NCI-H1436 (cell line): ENCODE results near the gene PLCG2.
"Not testable (repeated sequence)": the region's sequence is repeated elsewhere in the genome, so short reads cannot be mapped to it uniquely, and the experiment has no call there.

Source experiments
- DNase-seq: peaks from one replicate; lab custom pipeline; 2025; lab: John Stamatoyannopoulos, UW

Gene PLCG2

DNA sequence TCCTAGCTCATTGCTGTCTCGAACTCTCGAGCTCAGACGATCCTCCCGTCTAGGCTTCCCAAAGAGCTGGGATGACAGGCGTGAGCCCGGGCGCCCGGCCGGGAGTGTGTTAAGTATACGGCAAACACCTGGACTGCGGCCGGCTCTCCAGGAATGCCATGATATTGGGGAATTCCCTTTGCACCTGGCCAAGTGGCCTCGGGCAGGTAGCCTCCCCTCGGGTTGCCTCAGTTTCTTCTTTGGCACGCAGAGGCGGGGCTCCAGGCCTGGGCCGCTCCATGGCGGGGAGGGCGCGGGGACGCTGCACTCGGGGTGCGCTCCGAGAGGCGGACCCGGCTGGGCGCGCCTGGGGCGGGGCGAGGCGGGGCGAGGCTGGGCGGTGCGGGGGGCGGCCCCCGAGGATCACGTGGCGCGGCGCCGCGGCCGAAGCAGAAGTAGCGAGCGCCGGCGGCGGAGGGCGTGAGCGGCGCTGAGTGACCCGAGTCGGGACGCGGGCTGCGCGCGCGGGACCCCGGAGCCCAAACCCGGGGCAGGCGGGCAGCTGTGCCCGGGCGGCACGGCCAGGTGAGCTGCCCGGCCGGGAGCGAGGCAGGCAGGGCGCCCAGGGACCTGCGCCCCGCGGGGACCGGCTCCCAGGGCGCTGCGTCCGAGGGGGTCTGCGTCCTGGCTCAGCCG is at the start of gene PLCG2:
PLCG2 (plus strand) TSS at position 431 of the 675 bp plus-strand sequence. CDS start 6,699 bp downstream, outside the sequence.
- peak; percentile 18 for DNase-seq

DNA sequence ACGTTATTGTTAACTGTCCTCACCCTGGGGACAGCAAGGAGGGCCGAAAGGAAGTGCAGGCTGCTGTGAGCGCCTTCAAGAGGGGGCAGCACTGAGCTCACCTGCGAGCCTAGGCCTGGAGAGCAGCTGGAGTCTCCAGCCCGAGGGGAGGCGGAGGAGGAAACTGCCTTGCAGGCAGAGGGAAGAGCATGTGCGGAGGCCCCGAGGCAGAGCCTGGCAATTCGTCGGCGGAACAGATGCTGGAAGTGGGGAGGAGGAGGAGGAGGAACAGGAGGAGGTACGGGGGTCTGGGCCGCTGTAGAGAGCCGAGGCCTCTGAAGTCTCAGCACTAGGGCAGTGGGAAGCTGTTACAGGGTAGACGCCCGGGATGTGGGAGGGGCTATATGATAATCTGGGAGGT is 49.6 kb upstream of the PLCG2 start:
- peak; percentile 29 for DNase-seq

DNA sequence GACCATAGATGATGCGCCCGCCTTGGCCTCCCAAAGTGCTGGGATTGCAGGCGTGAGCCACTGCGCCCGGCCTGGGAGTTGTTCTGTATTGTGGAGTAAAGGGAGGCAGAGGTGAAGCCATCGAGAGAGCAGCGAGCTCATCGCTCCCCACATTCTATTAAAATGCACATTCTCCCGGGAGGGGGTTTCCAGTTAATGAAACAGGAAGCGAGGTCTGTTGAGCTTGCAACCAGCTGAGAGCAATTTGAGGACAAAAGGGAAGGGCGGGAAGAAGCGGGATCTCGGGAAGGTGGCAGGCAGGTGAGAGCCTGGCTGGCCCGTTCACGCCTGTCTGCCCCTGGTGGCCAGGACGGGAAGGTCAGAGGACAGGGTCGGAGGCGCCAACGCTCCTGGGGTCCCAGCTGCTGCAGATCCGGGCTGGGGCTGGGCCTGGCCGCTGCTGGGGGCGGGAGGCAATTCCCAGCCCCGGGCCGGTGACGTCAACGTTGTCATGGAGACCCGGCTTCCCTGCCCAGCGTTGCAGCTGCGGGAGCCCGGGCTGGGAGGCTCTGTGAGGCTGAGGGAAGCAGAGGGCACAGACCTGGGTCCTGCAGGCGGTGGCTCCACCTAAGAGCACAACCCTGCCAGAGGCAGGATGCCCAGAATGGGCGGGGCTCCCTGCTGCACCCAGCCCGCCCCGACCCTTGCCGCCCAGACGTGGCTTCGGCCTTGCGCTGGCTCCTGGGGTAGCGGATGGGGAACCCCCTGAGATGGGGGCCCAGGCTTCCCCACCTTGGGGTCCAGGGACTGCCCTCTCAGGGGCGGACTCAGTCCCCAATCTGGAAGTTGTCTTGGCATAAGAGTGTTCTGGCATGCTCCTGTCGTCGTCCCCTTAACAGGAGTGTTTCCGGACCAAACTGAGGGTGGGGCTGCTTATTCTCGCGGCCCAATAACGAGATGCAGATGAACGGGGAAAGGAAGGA is 48.7 kb upstream of the PLCG2 start:
- peak; percentile 90 for DNase-seq

DNA sequence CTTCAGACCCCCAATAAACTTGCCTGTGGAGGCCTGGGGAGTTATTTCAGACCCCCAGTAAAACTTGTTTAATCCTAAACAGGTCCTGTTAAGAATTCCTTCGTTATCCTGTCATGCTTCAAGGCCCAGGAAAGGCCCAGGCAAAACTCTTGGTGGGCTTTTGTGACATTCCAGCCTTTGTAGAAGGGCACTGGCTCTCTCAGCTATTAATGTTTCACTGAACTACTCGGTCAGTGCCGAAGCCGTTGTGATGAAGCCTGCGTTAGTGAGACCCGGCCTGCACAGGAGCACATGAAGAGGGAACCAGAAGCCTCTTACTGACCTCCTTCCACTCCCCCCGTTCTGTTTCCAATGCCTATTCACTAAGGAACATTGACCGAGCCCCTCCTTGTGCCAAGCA is 47.4 kb upstream of the PLCG2 start:
- no peak for DNase-seq

DNA sequence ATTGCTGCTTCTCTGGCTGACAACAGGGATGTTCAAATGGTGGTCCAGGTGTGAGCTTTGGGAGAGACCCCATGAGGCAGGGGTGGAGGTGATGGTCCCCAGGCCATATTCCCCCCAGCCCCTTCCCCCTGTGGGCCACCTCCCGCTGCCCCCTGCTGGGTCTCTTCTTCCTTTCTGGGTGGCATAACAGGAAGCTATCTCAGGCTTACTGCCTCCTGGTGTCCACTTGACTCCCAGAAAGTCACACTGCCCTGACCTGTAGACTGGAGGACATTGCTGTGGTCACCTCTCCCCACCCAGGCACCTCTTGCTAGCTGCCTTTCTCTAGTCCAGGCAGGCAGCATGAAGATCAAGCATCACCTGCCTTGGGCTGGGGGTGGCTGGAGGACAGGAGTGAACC is 46.4 kb upstream of the PLCG2 start:
- no peak for DNase-seq

DNA sequence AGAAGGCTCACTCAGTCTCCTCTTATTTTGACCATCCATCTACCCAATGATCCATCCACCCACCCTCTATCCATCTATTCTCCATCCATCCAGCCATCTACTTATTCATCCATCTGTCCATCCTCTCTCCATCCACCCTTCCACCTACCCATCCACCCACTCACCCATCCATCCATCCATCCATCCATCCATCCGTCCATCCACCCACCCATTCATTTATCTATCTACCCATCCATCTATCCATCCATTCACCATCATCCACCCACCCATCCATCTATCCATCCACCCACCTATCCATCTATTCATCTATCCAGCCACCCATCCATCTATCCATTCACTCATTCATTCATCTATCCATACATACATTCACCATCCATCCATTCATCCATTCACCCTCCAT is 45.8 kb upstream of the PLCG2 start:
- no peak for DNase-seq

DNA sequence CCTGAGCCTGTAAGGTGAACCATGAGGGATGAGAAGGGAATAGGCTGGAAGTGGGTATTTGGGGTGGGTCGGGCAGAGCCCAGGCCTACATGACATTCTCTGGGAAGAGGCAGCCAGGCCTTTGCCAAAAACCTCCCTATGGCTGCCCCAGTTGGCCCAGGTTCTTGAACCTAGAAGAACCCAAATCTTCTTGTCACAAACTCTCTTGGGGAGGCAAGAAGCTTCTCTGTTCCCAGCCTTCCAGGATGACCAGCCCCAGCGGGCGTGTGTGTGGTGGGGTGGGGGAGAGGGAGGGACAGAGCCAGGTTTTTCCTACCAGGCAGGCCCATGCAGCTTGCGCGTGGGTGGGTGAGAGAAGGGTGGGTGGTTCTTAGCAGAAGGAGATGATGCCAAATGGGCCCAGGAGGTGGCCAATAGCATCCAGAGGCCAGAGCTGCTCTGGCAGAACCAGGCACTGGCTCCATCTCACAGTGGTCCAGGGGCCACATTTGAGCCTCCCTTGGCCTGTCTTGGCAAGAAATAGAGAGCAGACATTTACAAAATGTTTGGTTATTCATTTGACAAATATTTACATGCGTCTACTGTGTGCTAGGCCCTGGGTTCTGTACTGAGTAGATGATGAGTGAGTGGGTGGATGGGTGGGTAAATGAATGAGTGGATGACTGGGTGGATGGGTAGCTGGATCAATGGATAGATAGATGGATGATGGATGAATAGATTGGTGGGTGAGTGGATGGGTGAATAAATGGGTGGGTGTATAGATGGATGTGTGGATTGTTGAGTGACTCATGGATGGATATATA is 44.3 kb upstream of the PLCG2 start:
- no peak for DNase-seq

DNA sequence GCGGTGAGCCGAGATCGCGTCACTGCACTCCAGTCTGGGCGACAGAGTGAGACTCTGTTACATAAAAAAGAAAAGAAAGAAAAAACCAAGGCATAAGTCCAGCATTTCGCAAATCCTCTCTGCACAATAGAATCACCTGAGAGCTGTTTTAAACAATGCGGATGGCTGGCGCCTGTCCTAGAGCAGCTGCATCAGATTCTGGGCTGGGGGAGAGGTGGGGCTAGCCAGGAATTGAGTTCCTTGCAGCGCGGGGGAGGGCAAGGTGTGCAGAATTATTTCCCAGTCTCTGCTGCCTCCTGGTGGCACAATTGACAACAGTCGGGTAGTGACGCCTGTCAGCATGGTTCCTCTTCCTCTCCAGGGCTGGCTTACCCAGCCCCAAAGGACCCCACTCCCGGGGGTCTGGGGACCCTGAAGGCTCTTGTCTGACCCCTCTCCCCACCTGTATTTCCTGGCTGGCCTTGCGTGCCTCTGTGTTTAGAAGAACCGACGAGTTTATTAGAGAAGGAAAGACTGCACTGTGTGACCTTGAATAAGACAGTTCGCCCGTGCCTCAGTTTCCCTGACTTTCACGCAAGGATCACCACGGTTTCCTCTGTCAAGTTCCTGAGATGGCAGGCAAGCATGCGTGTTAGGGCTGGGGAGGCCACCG is 41.1 kb upstream of the PLCG2 start:
- DNase-seq: peak; percentile 87

DNA sequence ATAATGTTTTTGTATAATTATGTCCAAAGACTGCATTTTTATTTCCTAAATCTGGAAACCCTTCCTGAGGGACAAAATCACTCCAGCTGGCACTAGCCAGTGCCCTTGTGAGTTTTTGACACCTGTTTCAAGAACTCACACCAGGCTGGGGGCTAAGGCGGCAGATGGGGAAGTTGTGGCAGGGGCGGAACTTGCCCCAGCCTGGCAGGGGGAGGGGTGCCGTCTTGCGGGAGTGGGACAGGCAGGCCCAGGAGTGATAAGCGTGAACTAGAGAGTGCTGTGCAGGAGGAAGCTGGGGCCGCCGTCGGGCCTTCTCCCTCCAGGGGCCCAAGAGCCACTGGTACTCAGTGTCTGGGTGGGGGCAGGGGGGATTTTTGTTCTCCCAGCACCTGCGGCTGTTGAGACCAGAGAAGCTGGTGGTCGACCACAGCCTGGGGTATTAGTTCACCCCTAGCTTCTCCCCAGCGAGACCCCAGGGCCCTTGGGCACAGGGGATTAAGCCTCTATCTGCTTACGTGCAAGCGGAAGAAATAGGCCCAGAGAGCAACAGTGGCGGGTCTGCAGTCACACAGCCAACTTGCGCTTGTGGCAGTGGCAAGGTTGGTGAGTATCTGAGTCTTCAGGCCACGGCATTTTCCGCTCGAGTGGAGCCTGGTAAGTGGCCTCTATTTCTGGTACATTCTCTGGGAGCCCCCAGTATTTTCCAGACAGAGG is 40.2 kb upstream of the PLCG2 start:
- DNase-seq: no peak

DNA sequence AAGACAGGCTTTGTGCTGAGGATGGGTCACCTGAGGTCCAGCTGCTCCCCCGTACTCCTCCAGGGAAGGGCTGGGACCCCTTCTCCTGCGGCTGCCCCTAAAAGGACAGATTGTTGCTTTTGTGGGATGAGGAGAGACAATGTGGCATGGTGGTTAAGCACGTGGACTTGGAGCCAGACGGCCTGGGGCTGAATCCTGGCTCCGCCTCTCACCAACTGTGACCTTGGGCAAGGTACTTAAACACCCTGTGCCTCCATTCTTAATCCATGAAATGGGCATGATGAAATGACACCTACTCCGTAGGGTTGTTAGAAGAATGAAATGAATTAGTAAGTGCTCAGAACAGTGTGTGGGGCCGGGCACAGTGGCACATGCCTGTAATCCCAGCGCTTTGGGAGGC is 39.6 kb upstream of the PLCG2 start:
- no peak for DNase-seq

DNA sequence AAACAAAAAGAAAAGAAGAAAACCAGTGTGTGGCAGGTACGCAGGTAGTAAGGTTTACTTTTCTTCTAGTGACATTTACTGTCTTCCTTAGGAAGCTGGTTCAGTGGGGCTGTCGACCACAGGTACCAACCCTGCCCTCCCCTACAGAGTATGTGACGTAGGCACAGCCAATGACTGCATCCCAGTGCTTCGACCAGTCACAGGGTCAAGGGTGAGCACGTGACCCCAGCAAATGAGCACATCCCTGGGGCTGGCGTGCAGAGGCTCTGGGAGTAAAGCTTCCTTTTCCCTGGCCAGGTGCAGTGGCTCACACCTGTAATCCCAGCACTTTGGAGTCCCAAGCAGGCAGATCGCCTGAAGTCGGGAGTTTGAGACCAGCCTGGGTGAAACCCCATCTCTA is 38.9 kb upstream of the PLCG2 start:
- DNase-seq: no peak

DNA sequence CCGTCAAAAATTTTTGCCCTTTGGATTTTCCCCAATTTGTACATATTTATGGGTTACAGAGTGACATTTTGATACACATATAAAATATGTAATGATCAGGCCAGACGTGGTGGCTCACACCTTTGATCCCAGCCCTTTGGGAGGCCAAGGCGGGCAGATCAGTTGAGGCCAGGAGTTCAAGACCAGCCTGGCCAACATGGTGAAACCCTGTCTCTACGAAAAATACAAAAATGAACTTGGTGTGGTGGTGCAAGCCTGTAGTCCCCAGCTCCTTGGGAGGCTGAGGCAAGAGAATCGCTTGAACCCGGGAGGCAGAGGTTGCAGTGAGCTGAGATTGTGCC is 37.7 kb upstream of the PLCG2 start:
- DNase-seq: not testable (repeated sequence)

DNA sequence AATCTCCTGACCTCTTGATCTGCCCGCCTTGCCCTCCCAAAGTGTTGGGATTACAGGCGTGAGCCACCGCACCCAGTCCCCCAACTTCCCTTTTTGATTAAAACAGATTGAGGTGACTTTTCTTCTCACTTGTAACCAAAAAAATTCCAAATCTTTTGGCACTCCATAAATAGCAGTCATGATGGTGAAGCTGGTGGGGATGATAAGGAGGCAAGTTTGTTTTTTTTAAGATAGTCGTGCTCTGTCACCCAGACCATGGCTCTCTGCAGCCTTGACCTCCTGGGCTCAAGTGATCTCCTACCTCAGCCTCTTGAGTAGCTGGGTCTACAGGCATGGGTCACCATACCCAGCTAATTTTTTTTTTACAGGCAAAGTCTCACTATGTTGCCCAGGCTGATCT is 34.7 kb upstream of the PLCG2 start:
- DNase-seq: no peak

DNA sequence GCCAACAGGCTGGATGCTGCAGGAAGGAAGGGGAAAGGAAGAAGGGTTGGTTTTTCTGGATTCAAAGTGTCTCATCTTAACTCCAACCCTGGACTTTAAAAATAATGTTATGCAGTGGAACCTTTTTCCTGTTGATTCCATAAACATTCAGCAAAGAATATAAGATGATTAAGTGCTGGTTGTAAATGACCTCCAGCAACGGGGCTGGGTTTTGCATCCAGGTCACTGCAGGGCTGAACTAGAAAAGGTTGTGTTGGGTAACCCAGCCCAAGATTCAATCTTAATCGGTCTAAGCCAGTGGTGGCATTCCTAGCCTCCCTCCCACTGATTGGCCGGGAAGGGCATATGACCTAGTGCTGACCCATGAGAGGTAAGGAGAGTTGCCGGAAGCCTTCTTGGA is 34.2 kb upstream of the PLCG2 start:
- no peak for DNase-seq

DNA sequence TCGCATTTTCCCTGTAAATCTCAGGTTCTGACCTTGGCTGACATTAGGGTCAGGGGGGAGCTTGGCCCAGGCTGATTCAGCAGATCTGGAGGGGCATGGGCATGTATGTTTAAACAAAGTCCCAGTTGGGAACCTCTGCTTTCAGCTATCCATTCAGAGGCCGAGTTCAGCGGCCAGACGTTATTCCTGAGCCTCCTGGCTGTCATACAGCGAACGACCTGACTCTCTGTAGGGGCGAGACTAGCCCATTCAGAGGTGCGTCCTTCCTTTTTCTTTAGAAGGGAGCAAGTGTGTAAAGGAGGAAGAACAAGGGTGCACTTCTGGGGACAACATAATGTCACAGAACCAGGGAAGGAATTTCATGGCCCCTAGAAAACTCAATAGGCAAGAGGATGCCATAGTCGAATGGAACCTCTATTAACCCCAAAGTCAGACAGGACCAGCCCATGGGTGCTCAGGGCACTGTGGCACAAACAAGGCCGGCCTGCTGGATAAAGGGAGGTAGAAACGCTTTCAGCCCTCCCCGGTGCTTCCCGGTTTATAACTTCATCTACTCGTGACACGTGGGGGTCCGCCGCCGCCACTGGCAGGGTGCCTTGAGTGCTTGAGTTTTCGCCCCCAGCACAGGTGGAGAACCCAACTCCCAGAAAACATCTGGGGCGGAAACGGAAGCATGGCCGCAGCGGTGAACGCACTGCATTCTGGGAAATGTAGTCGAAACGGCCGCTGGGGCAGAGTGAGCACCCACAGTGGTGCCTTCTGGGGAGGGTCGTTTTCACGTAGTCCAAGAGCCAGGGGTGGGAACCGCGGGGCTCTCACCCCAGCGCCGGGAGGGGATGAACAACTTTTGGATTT is 33.2 kb upstream of the PLCG2 start:
- no peak for DNase-seq

DNA sequence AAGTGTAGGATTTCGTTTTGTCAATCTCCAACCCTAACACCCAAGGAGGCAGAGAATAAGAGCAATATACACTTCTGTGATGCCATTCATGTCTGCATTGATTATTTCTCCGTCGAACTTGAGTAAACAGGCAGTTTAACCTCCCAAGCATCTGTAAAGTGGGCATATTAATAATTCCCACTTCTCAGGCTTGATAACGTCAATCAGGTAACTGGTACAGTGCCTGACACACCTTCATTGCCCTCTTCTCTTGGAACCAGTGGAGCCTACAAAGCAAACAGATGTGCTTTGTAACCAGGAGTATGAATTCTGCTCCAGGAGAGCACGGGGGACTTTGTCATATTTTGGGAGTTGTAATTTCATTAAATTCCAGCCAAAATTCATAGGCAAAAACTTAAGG is 32.5 kb upstream of the PLCG2 start:
- DNase-seq: no peak

DNA sequence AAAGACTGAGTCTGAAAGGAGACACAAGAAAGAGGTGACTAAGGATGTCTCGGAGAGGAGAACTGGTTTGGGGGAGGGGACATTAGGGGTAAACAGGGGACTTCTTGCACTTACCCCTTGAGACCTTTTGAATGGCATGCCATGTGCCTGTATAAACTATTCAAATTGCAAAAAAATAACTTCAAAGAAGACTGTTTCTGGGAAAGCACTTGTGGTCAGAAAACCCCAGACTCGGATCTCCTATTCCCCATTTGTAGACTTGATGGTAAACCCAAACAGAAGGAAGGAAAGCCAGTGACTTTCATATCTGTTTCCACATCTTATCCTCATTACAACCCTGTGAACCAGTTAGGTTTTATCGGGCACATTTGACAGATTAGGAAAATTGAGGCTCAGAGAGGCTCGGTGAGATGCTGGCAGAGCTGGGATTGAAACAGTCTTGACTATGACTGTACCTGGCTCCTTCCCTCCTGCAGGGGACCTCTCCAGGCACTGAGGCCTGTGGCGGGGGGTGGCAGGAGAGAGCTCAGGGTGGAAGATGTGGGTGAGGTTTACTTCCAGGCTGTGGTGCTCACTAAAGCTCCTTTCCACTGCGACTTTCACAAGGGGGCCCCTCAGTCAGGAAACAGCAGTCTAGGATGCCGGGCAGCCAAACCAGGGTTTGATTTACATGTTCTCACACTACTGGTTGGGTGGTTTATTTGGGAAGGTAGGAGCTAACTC is 30.5 kb upstream of the PLCG2 start:
- DNase-seq: no peak

DNA sequence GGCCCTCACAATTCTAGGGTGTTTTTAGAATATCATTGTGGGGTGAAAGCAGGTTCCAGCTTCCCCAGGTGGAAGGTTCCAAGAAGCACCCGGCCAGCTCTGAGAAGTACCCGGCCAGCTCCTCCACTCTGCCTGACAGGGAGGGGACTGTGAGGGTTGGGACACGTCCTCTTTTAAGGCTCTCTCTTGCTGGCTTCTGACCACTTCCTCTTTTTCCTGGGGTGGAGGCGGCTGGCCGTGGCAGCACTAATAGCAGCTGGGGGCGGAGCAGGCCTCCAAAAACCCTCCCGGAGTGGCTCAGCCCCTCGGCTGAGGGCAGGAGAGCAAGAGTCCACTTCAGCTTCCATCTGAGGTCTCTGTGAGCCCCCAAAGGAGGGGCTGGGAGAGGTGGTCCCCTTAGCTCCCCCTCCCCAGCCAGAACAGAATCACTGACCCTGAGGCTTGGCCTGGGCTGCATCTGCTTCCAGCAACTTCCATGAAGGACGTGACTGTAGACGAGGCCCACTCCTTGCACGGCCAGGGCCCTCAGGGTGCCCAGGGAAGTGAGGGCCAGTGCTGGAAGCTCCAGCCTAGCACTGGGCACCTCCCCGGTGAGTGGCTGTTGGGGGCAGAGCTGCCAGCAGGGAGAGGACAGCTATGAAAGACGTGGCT is 26.7 kb upstream of the PLCG2 start:
- no peak for DNase-seq

DNA sequence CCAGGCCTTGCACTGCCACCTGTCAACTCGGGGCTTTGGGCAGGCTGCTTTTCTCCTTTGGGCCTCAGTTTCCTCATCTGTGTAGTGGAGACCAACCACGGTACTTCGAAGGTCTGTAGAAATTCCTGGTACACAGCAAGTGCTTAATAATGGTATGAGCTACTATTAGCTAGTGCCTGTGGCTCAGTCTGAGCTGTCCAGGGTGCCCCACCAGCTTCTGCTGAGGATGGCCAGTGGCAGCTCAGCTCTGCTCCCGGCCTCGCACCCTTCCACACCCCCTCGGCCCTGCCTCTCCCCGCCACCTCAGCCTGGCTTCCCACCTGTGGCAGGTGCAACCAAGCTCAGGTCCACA is 26.2 kb upstream of the PLCG2 start:
- no peak for DNase-seq
